ENCODE results near the gene STAM2. TPM values are rescaled to one million over a fixed set of nuclear protein-coding genes. Genes with fewer than 3 reads are reported as not detected.

The STAM2 gene
- total and polyA plus RNA-seq, 2 experiments from 2014 or later, result 13.1 to 41.0 TPM

GRCh38 chr2:152086231-152086630 lies 89.3 kb downstream of the STAM2 start:
- no peak for DNase-seq (ENCODE audit: low spot score)
- Histone ChIP-seq H3K27ac (no peak overlapping the region), H3K4me3 (no peak overlapping the region), H2AFZ (no peak overlapping the region), H3K4me1 (ENCODE audit: insufficient read depth) (no peaks in the 10 kb centered on the region), H3K79me2 (no peaks in the 10 kb centered on the region), H4K20me1 (ENCODE audit: insufficient read depth, poor library complexity, severe bottlenecking) (no peaks in the 10 kb centered on the region), H3K9me3 (ENCODE audit: low read depth) (no peaks in the 10 kb centered on the region), H3K36me3 (replicated peaks; ENCODE audit: insufficient read depth, low read depth) (no peaks in the 10 kb centered on the region), H3K4me2 (no peak overlapping the region), H3K27me3 (no peaks in the 10 kb centered on the region), H3K9me2 (replicated peaks; ENCODE audit: insufficient read depth) (no peaks in the 10 kb centered on the region)
- no peak for TF ChIP-seq CTCF (IDR thresholded peaks at IDR 0.05; ENCODE audit: poor library complexity)
- no peak for TF ChIP-seq EZH2 (IDR thresholded peaks at IDR 0.05; ENCODE audit: borderline replicate concordance)
- TF ChIP-seq EZH2phosphoT487 (IDR thresholded peaks at IDR 0.05; ENCODE audit: low read depth, severe bottlenecking, unreplicated experiment), result no peak
- 95% methylated on average over 2 of the region's 2 CpGs for whole genome bisulfite sequencing (ENCODE audit: low lambda C conversion rate, missing lambda C conversion rate)

- H3K9me3 ChIP-seq (ENCODE audit: low read depth), result no peaks in the 10 kb centered on the region
These were observed 91.5 kb downstream of the STAM2 start for GRCh38 chr2:152084076-152084475.

GRCh38 chr2:152083202-152083875 lies 92.2 kb downstream of the STAM2 start:
- no peaks in the 10 kb centered on the region for H3K79me2 ChIP-seq
- H3K27me3 ChIP-seq, result no peaks in the 10 kb centered on the region
- no peaks in the 10 kb centered on the region for H3K9me3 ChIP-seq (ENCODE audit: low read depth)
- no peak overlapping the region for H2AFZ ChIP-seq
- no peak overlapping the region for H3K4me3 ChIP-seq
- no peak overlapping the region for H3K27ac ChIP-seq
- H4K20me1 ChIP-seq (ENCODE audit: insufficient read depth, poor library complexity, severe bottlenecking), result no peaks in the 10 kb centered on the region
- TF ChIP-seq CTCF (IDR thresholded peaks at IDR 0.05; ENCODE audit: poor library complexity), result no peak
- no peak for TF ChIP-seq EZH2phosphoT487 (IDR thresholded peaks at IDR 0.05; ENCODE audit: low read depth, severe bottlenecking, unreplicated experiment)
- TF ChIP-seq EZH2 (IDR thresholded peaks at IDR 0.05; ENCODE audit: borderline replicate concordance), result no peak
- 91% methylated on average over 6 of the region's 6 CpGs for WGBS (ENCODE audit: low lambda C conversion rate, missing lambda C conversion rate)
- DNase-seq (ENCODE audit: low spot score), result no peak
- no peaks in the 10 kb centered on the region for H3K9me2 ChIP-seq (replicated peaks; ENCODE audit: insufficient read depth)
- H3K36me3 ChIP-seq (replicated peaks; ENCODE audit: insufficient read depth, low read depth), result no peaks in the 10 kb centered on the region
- H3K4me1 ChIP-seq (ENCODE audit: insufficient read depth), result no peaks in the 10 kb centered on the region
- H3K4me2 ChIP-seq, result no peak overlapping the region

More at GRCh38 chr2:152084076-152084475, 91.5 kb downstream of the STAM2 start:
- WGBS (ENCODE audit: low lambda C conversion rate, missing lambda C conversion rate), result 76% methylated on average over 6 of the region's 6 CpGs
- H3K4me2 ChIP-seq, result no peak overlapping the region
- no peaks in the 10 kb centered on the region for H3K4me1 ChIP-seq (ENCODE audit: insufficient read depth)
- H3K36me3 ChIP-seq (replicated peaks; ENCODE audit: insufficient read depth, low read depth), result no peaks in the 10 kb centered on the region
- H3K79me2 ChIP-seq, result no peaks in the 10 kb centered on the region
- no peak overlapping the region for H3K4me3 ChIP-seq
- H3K27me3 ChIP-seq, result no peaks in the 10 kb centered on the region
- no peak for TF ChIP-seq EZH2 (IDR thresholded peaks at IDR 0.05; ENCODE audit: borderline replicate concordance)
- TF ChIP-seq CTCF (IDR thresholded peaks at IDR 0.05; ENCODE audit: poor library complexity), result no peak
- TF ChIP-seq EZH2phosphoT487 (IDR thresholded peaks at IDR 0.05; ENCODE audit: low read depth, severe bottlenecking, unreplicated experiment), result no peak
- no peaks in the 10 kb centered on the region for H4K20me1 ChIP-seq (ENCODE audit: insufficient read depth, poor library complexity, severe bottlenecking)
- H3K27ac ChIP-seq, result no peak overlapping the region
- H3K9me2 ChIP-seq (replicated peaks; ENCODE audit: insufficient read depth), result no peaks in the 10 kb centered on the region
- DNase-seq (ENCODE audit: low spot score), result no peak
- H2AFZ ChIP-seq, result no peak overlapping the region

All from hepatocyte (in vitro differentiated cells).